Neural progenitor cell (in vitro differentiated cells): ENCODE measurements around the gene LAYN.

Experiments used
- EZH2 ChIP-seq: fragments of 200-600 bp; sonication (generic); IDR thresholded peaks from 2 replicates; pipeline ENCODE4 v1.6.1; 2017; ENCODE audit warnings: antibody characterized with exemption, mild to moderate bottlenecking, moderate library complexity
- EZH2phosphoT487 ChIP-seq: fragments of 200-600 bp; sonication (generic); IDR thresholded peaks from 2 replicates; pipeline ENCODE4 v1.6.1; 2017; ENCODE audit warnings: antibody characterized with exemption
- TF ChIP-seq, protein P1 (sequence below): fragments of 200-600 bp; sonication (generic); IDR thresholded peaks from 2 replicates; pipeline ENCODE4 v1.5.1; 2017; ENCODE audit warnings: antibody characterized with exemption, mild to moderate bottlenecking

DNA sequence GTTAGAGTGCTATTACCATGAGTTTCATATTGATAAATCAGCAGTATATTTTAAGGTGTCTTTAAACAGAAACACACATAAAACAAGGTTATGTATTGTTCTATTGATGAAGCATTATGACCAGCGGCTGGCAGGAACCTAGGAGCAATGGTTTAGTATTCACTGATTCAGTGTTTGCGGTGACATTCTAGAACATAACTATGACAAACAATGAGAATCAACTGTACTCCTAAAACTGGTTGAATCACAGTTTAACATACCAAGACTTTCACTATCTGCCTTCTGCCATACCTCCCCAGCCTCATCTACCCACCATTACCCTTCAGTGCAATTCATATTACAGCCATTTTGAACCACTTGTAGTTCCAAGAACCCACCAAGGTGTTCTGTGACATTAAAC lies 17.2 kb upstream of the LAYN start:
- TF ChIP-seq, protein P1, sequence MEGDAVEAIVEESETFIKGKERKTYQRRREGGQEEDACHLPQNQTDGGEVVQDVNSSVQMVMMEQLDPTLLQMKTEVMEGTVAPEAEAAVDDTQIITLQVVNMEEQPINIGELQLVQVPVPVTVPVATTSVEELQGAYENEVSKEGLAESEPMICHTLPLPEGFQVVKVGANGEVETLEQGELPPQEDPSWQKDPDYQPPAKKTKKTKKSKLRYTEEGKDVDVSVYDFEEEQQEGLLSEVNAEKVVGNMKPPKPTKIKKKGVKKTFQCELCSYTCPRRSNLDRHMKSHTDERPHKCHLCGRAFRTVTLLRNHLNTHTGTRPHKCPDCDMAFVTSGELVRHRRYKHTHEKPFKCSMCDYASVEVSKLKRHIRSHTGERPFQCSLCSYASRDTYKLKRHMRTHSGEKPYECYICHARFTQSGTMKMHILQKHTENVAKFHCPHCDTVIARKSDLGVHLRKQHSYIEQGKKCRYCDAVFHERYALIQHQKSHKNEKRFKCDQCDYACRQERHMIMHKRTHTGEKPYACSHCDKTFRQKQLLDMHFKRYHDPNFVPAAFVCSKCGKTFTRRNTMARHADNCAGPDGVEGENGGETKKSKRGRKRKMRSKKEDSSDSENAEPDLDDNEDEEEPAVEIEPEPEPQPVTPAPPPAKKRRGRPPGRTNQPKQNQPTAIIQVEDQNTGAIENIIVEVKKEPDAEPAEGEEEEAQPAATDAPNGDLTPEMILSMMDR: no peak
- TF ChIP-seq EZH2phosphoT487: no peak
- TF ChIP-seq EZH2: no peak
